Measurements from ENCODE around the gene ADK.
"Not testable (repeated sequence)": the region's sequence is repeated elsewhere in the genome, so short reads cannot be mapped to it uniquely, and the experiment has no call there.

The ADK gene

GRCh38 chr10:74174521-74174920 is 23.5 kb downstream of the ADK start:
- Histone ChIP-seq H3K27ac (ENCODE audit: low read depth, low read length) (no peak overlapping the region), H3K36me3 (ENCODE audit: control insufficient read depth, insufficient read depth, low read length) (no peaks in the 10 kb centered on the region), H3K27me3 (ENCODE audit: control insufficient read depth, insufficient read depth, low read length) (no peaks in the 10 kb centered on the region), H3K4me3 (ENCODE audit: low read length) (no peak overlapping the region), H3K4me1 (ENCODE audit: control insufficient read depth, insufficient read depth, low read length) (peaks cover 3% of the 10 kb centered on the region), H3K9ac (ENCODE audit: low read length) (no peak overlapping the region)

GRCh38 chr10:74175510-74176379 is 24.7 kb downstream of the ADK start:
- H3K4me3 ChIP-seq (ENCODE audit: low read length) = peak overlapping the region; percentile 96
- H3K4me1 ChIP-seq (ENCODE audit: control insufficient read depth, insufficient read depth, low read length) = peaks cover 3% of the 10 kb centered on the region
- no peaks in the 10 kb centered on the region for H3K36me3 ChIP-seq (ENCODE audit: control insufficient read depth, insufficient read depth, low read length)
- no peak overlapping the region for H3K9ac ChIP-seq (ENCODE audit: low read length)
- H3K27ac ChIP-seq (ENCODE audit: low read depth, low read length) = peak overlapping the region; percentile 82
- no peaks in the 10 kb centered on the region for H3K27me3 ChIP-seq (ENCODE audit: control insufficient read depth, insufficient read depth, low read length)

- H3K4me3 ChIP-seq (ENCODE audit: low read length) = peak overlapping the region; percentile 96
- peaks cover 3% of the 10 kb centered on the region for H3K4me1 ChIP-seq (ENCODE audit: control insufficient read depth, insufficient read depth, low read length)
- no peaks in the 10 kb centered on the region for H3K27me3 ChIP-seq (ENCODE audit: control insufficient read depth, insufficient read depth, low read length)
- peak overlapping the region; percentile 86 for H3K9ac ChIP-seq (ENCODE audit: low read length)
- H3K27ac ChIP-seq (ENCODE audit: low read depth, low read length) = peak overlapping the region; percentile 82
- H3K36me3 ChIP-seq (ENCODE audit: control insufficient read depth, insufficient read depth, low read length) = no peaks in the 10 kb centered on the region
Observed at GRCh38 chr10:74176380-74177139, 25.5 kb downstream of the ADK start.

- H3K4me3 ChIP-seq (ENCODE audit: low read length) = peak overlapping the region; percentile 96
Observed at GRCh38 chr10:74177140-74177677, 26.2 kb downstream of the ADK start.

GRCh38 chr10:74178042-74178791 is 27.2 kb downstream of the ADK start:
- Histone ChIP-seq H3K27ac (ENCODE audit: low read depth, low read length) (no peak overlapping the region), H3K9ac (ENCODE audit: low read length) (no peak overlapping the region), H3K4me3 (ENCODE audit: low read length) (no peak overlapping the region), H3K4me1 (ENCODE audit: control insufficient read depth, insufficient read depth, low read length) (peaks cover 3% of the 10 kb centered on the region), H3K36me3 (ENCODE audit: control insufficient read depth, insufficient read depth, low read length) (no peaks in the 10 kb centered on the region), H3K27me3 (ENCODE audit: control insufficient read depth, insufficient read depth, low read length) (no peaks in the 10 kb centered on the region)

More at GRCh38 chr10:74177140-74177677, 26.2 kb downstream of the ADK start:
- Histone ChIP-seq H3K27ac (ENCODE audit: low read depth, low read length) (peak overlapping the region; percentile 82), H3K4me1 (ENCODE audit: control insufficient read depth, insufficient read depth, low read length) (peaks cover 3% of the 10 kb centered on the region), H3K36me3 (ENCODE audit: control insufficient read depth, insufficient read depth, low read length) (no peaks in the 10 kb centered on the region), H3K27me3 (ENCODE audit: control insufficient read depth, insufficient read depth, low read length) (no peaks in the 10 kb centered on the region), H3K9ac (ENCODE audit: low read length) (peak overlapping the region; percentile 86)

GRCh38 chr10:74179111-74179710 is 28.2 kb downstream of the ADK start:
- H3K4me1 ChIP-seq (ENCODE audit: control insufficient read depth, insufficient read depth, low read length) = peaks cover 3% of the 10 kb centered on the region
- no peaks in the 10 kb centered on the region for H3K27me3 ChIP-seq (ENCODE audit: control insufficient read depth, insufficient read depth, low read length)
- no peak overlapping the region for H3K9ac ChIP-seq (ENCODE audit: low read length)
- no peaks in the 10 kb centered on the region for H3K36me3 ChIP-seq (ENCODE audit: control insufficient read depth, insufficient read depth, low read length)
- no peak overlapping the region for H3K27ac ChIP-seq (ENCODE audit: low read depth, low read length)
- H3K4me3 ChIP-seq (ENCODE audit: low read length) = no peak overlapping the region

- no peak overlapping the region for H3K9ac ChIP-seq (ENCODE audit: low read length)
- no peak overlapping the region for H3K4me3 ChIP-seq (ENCODE audit: low read length)
- no peak overlapping the region for H3K27ac ChIP-seq (ENCODE audit: low read depth, low read length)
- peaks cover 3% of the 10 kb centered on the region for H3K4me1 ChIP-seq (ENCODE audit: control insufficient read depth, insufficient read depth, low read length)
- no peaks in the 10 kb centered on the region for H3K27me3 ChIP-seq (ENCODE audit: control insufficient read depth, insufficient read depth, low read length)
- H3K36me3 ChIP-seq (ENCODE audit: control insufficient read depth, insufficient read depth, low read length) = no peaks in the 10 kb centered on the region
Observed at GRCh38 chr10:74186678-74187077, 35.7 kb downstream of the ADK start.

GRCh38 chr10:74187237-74187636 is 36.2 kb downstream of the ADK start:
- no peaks in the 10 kb centered on the region for H3K27me3 ChIP-seq (ENCODE audit: control insufficient read depth, insufficient read depth, low read length)
- H3K27ac ChIP-seq (ENCODE audit: low read depth, low read length) = no peak overlapping the region
- H3K9ac ChIP-seq (ENCODE audit: low read length) = no peak overlapping the region
- peaks cover 3% of the 10 kb centered on the region for H3K4me1 ChIP-seq (ENCODE audit: control insufficient read depth, insufficient read depth, low read length)
- no peaks in the 10 kb centered on the region for H3K36me3 ChIP-seq (ENCODE audit: control insufficient read depth, insufficient read depth, low read length)
- no peak overlapping the region for H3K4me3 ChIP-seq (ENCODE audit: low read length)

GRCh38 chr10:74188617-74189016 is 37.6 kb downstream of the ADK start:
- H3K4me3 ChIP-seq (ENCODE audit: low read length); H3K4me1 ChIP-seq (ENCODE audit: control insufficient read depth, insufficient read depth, low read length); H3K27ac ChIP-seq (ENCODE audit: low read depth, low read length); H3K27me3 ChIP-seq (ENCODE audit: control insufficient read depth, insufficient read depth, low read length); H3K9ac ChIP-seq (ENCODE audit: low read length); H3K36me3 ChIP-seq (ENCODE audit: control insufficient read depth, insufficient read depth, low read length): not testable (repeated sequence)

- H3K36me3 ChIP-seq (ENCODE audit: control insufficient read depth, insufficient read depth, low read length) = no peaks in the 10 kb centered on the region
- no peak overlapping the region for H3K9ac ChIP-seq (ENCODE audit: low read length)
- H3K27me3 ChIP-seq (ENCODE audit: control insufficient read depth, insufficient read depth, low read length) = no peaks in the 10 kb centered on the region
- H3K4me3 ChIP-seq (ENCODE audit: low read length) = no peak overlapping the region
- peak overlapping the region; percentile 27 for H3K27ac ChIP-seq (ENCODE audit: low read depth, low read length)
- H3K4me1 ChIP-seq (ENCODE audit: control insufficient read depth, insufficient read depth, low read length) = peaks cover 3% of the 10 kb centered on the region
Observed at GRCh38 chr10:74189999-74190421, 39.0 kb downstream of the ADK start.

- Histone ChIP-seq H3K4me3 (ENCODE audit: low read length) (no peak overlapping the region), H3K4me1 (ENCODE audit: control insufficient read depth, insufficient read depth, low read length) (peaks cover 3% of the 10 kb centered on the region), H3K27me3 (ENCODE audit: control insufficient read depth, insufficient read depth, low read length) (no peaks in the 10 kb centered on the region), H3K9ac (ENCODE audit: low read length) (no peak overlapping the region), H3K27ac (ENCODE audit: low read depth, low read length) (peak overlapping the region; percentile 27), H3K36me3 (ENCODE audit: control insufficient read depth, insufficient read depth, low read length) (no peaks in the 10 kb centered on the region)
Observed at GRCh38 chr10:74190494-74190893, 39.5 kb downstream of the ADK start.

Data from rectal smooth muscle tissue (tissue), 1 donor.